GM21576 (cell line): ENCODE measurements around the gene NUBP2.

ENCODE experiments used
- ATAC-seq: cut with Tn5 transposase; IDR thresholded peaks from one replicate; pipeline ENCODE4 v1.9.1; 2021; ENCODE audit warnings: mild to moderate bottlenecking, moderate library complexity; ENCODE audit not compliant: unreplicated experiment

NUBP2 gene

GRCh38 chr16:1771188-1771863, 11.4 kb upstream of the NUBP2 start, which contains the start of gene NME3:
Gene NME3 (minus strand): TSS chr16:1771543. CDS start chr16:1771534, 9 bp downstream.
- no peak for ATAC-seq

DNA sequence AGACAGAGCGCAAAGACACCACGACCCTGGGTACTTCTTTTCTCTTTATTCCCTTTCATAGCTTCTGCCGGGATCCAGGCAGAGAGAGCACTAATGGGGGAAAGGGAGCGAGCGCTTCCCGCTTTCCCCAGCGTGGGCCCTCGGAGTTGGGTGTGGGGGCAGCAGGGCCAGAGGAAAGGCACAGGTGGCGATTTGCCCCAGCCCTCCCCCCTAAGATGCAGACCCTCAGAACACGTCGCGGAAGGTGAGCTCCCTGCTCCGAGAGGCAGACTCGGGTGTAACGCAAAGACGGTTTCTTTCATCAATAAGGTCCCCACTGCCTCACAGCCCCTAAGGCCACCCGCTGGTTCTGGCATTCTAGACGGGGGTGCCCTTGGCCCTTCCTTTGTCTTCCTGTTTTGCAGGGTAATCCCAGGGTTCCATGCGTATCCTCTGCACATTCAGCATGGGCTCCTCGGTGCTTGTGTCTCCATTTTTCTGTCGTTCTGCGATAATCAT, 10.8 kb upstream of the NUBP2 start:
- ATAC-seq: no peak

DNA sequence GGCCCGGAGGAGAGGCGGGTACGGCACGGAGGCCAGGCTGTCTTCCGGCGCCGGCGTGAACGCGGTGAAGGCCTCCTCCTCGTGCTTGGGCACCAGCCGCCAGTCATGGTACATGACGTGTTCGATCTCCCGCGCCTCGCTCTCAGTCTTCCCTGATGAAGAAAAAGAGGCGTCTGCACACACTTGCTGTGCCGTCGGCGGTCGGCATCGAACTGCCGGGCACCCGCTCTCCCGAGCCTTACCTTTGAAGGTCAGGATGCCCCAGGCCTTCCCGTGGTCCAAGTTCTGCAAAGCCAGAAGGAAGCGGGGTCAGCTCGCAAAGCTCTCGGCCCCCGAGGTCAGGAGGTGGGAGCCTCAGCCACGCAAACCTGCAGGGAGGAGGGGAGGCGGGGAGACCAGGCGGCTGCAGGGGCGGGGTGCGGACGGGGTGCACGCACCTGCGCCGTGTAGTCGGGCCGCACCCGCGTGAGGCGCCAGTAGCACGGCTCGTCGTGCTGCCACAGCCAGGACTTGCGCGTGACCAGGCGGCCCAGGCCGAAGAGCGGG, 10.3 kb upstream of the NUBP2 start, which contains the start of gene EME2:
Gene EME2 (plus strand): TSS at position 449 of the 546 bp plus-strand sequence. CDS start 418 bp downstream, outside the sequence.
- no peak for ATAC-seq

GRCh38 chr16:1772908-1773702, 9.7 kb upstream of the NUBP2 start, which contains the start of gene MRPS34:
Gene MRPS34 (minus strand): TSS chr16:1773134. CDS start chr16:1773119, 15 bp downstream.
- ATAC-seq: peak; percentile 40

DNA sequence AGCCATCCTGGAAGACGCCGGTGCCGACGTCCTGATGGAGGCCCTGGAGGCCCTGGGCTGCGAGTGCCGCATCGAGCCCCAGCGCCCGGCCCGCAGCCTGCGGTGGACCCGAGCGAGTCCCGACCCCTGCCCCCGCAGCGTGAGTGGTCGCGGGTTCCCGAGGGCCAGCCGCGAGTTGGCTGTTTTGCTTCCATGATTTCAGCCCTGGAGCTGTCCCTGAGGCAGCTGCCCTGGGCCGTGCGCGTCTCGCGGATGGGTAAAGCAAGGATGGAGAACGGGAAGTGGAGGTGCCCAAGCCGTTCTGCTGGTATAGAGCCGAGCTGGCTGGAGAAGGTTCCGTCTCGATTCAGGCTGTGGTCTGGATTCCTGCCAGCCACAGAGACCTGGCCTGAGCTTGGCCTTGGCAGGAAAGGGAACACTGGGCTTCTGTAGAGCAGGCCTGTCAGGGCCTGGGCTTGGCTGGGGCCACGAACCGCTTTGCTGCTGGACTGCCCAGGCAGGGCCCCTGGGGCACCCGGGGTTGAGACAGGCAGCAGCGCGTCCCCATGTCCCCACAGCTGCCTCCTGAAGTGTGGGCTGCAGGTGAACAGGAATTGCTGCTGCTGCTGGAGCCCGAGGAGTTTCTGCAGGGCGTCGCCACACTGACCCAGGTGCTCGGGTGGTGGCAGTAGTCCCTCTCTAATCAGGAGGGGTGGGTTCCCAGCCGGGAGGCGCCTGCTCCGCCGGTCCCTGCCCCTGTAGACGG, 8.9 kb upstream of the NUBP2 start:
- no peak for ATAC-seq

- no peak for ATAC-seq
Measured at GRCh38 chr16:1774448-1774780, 8.3 kb upstream of the NUBP2 start.

- ATAC-seq: no peak
Measured at GRCh38 chr16:1775006-1775845, 7.5 kb upstream of the NUBP2 start.

- no peak for ATAC-seq
Measured at GRCh38 chr16:1775846-1776671, 6.7 kb upstream of the NUBP2 start.

- ATAC-seq: no peak
Measured at GRCh38 chr16:1776672-1776955, 6.1 kb upstream of the NUBP2 start.

- no peak for ATAC-seq
Measured at GRCh38 chr16:1776991-1777374, 5.8 kb upstream of the NUBP2 start.

DNA sequence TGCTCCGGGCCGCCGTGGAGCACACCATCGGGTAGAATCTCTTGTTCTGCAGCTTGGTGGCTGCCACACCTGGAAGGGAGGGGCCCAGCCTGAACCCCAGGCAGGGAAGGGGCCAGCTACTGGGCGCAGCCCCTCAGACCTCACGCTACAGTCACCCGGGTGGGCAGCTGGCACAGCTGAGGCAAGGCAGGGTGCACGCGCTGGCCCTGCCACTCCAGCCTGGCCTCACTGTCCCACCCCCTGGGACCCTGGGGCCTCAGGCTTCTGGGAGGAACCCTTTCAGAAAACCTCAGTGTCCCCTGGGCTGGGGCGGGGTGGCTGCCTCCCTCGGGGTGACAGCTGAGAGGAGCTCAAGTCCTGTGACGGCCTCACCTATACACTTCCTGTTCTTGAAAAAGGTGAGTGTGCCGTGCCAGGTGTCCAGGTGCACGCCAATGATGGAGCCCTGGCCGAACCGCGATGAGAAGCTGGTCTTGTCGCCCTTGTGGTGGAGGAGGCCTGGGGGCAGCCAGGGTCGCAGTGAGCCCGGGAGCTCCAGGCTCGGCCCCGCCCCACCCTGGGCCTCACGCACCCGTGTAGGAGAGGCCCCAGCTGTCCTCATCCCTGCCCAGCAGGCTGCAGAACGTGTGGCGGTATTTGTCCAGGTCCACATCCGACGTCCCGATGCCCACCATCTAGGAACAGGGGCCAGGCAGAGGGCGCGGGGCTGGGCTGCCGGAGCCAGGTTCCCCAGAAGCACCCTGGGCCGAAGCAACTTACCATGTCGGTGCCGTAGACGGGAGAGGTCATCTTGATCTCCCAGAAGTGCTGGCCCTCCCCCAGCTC, 5.2 kb upstream of the NUBP2 start:
- no peak for ATAC-seq

DNA sequence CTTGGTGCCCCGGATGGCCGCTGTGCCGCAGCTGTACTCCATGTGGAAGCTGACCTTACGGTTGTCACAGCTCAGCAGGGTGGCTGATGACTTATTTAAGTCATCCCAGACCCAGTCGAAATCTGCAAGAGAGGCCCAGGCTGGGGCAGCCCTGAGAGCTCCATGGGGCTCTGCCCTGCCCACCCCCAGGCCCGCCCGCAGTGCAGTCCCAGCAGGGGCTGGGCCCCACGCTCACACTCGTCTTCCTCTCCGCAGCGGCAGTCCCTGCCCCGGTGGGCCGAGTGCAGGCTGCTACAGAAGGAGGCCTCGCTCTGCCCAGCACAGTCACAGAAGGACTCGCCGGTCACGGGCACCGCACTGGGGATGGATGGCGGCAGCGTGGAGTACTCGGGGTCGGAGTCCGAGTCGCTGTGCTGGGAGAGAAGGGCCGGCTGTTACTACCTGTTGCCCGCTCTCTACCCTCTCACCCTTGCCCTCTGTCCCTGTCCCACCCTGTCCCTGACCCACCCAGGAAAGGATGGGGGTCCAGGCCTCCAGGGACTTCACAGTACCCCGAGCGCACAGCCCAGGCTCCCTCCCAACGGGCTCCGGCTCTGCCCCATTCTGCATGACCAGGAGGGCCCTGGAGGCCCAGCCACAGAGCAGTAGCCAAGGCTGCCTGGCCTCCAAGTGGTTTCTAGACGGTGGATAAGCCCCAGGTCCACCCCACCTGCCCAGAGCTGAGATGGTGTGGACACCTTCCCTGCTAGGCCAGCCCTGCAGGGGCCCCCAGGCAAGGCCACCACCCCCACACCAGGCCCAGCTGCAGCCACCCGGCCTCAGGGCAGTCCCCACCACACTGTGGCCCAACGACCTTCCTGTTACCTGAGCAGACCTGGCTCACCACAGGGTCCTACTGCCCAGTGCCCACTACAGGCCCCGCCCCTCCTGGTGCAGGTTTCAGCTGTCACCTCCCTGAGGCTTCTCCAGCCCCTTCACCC, 4.3 kb upstream of the NUBP2 start:
- no peak for ATAC-seq

- ATAC-seq: no peak
Measured at GRCh38 chr16:1779234-1779701, 3.5 kb upstream of the NUBP2 start.

- ATAC-seq: no peak
Measured at GRCh38 chr16:1779741-1780676, 2.8 kb upstream of the NUBP2 start.

- no peak for ATAC-seq
Measured at GRCh38 chr16:1780677-1781072, 2.1 kb upstream of the NUBP2 start.

DNA sequence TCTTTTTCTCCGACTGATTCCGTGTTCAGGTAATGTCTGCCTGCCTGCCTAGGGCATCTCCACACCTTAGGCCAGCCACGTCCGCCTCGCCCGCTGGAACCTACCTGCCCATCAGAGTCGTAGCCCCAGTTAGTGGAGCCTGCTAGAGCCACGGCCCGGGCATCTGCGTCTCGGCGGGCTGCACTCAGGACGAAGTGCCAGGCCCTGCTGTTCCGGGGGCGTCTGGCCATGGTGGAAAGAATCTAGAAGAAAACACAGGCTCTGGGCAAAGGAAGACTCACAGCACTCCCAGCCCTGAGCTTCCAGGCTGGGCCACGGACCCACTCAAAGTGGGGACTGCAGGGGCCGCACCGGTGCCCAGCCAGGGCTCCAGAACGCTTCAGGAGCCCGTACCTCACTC, 1.5 kb upstream of the NUBP2 start:
- no peak for ATAC-seq
